Measurements from ENCODE around the gene CLCN3. TPM values are rescaled to one million over a fixed set of nuclear protein-coding genes. Genes with fewer than 3 reads are reported as not detected.
A peak's percentile ranks its signal among the peaks of the same experiment; 100 is the strongest.

CLCN3 gene
- total and polyA plus RNA-seq, 9 of the 15 experiments (the other 6 are each of a cell fraction or from before 2014, with no cell fraction given) = 12.7 to 60.6 (median 38.5) TPM

- peak; percentile 94 for TF ChIP-seq POLR2AphosphoS5 (IDR thresholded peaks at IDR 0.05; ENCODE audit: control insufficient read depth, insufficient read depth, low read depth, low read length)
- 0 out of 2 replicates have a peak, but pooled peaks have one; percentile 8 for TF ChIP-seq EP300 (IDR thresholded peaks at IDR 0.05; ENCODE audit: low read length)
- TF ChIP-seq HNRNPLL (IDR thresholded peaks at IDR 0.05; ENCODE audit: low read depth, low read length, poor library complexity, severe bottlenecking) = peak; percentile 86
- peak; percentile 86 for TF ChIP-seq L3MBTL2 (IDR thresholded peaks at IDR 0.05)
- no peak for TF ChIP-seq CHD7 (IDR thresholded peaks at IDR 0.05; ENCODE audit: low read depth, low read length)
- peak; percentile 50; the same call in 1 of the 2 replicates for TF ChIP-seq SMARCE1 (IDR thresholded peaks at IDR 0.05)
- TF ChIP-seq WHSC1 (IDR thresholded peaks at IDR 0.05; ENCODE audit: low read length) = no peak
- TF ChIP-seq DLX4 (CRISPR knock-in tag; IDR thresholded peaks at IDR 0.05) = no peak
- 0 out of 2 replicates have a peak, but pooled peaks have one; percentile 16 for TF ChIP-seq MXI1 (IDR thresholded peaks at IDR 0.05; ENCODE audit: low read depth, low read length)
- no peak for TF ChIP-seq MCM2 (IDR thresholded peaks at IDR 0.05; ENCODE audit: low read depth)
- TF ChIP-seq ZNF444 (CRISPR knock-in tag; IDR thresholded peaks at IDR 0.05) = no peak
- TF ChIP-seq CBX5 (IDR thresholded peaks at IDR 0.05; ENCODE audit: borderline replicate concordance, low read depth) = no peak
- TF ChIP-seq TRIM25 (IDR thresholded peaks at IDR 0.05; ENCODE audit: borderline replicate concordance) = no peak
- TF ChIP-seq EHMT2 (IDR thresholded peaks at IDR 0.05) = no peak
These were observed 8.1 kb upstream of the CLCN3 start, which contains the start of gene NEK1 (continued) for GRCh38 chr4:169611991-169612870.

All from K562 (cell line).